ENCODE measurements around the gene HDAC9.

The HDAC9 gene

DNA sequence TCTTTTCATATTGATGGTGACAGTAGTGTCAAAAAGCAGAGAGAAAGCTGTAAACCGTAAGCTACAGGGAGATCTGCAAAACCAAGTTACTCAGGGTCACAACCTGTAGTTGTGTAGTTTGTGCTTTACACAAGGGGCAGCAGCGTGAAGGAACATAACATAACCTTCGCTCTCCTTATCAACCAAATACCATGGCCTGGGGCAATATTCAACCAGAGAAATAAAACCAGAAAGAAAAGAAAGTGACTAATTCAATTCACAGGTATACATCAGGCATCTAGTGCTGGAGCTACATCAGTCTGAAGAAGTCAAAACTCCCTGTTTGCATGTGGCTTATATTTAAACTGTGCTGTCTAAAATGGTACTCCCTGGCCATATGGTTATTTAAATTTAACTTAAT lies 397.6 kb downstream of the HDAC9 start:
- Histone ChIP-seq H4K20me1 (ENCODE audit: insufficient read depth, low read length, poor library complexity, severe bottlenecking) (no peaks in the 10 kb centered on the region), H2AFZ (ENCODE audit: low read length) (no peak overlapping the region), H3K9me3 (ENCODE audit: insufficient read depth, low read depth, low read length) (no peaks in the 10 kb centered on the region), H3K27me3 (ENCODE audit: insufficient read depth, low read length, poor library complexity, severe bottlenecking) (no peaks in the 10 kb centered on the region), H3K36me3 (ENCODE audit: insufficient read depth, low read length) (no peaks in the 10 kb centered on the region), H3K4me2 (ENCODE audit: low read depth, low read length, poor library complexity, severe bottlenecking) (no peak overlapping the region), H3F3A (ENCODE audit: low read depth) (peaks cover 9% of the 10 kb centered on the region; the same call in 1 of the 2 replicates), H3K79me2 (ENCODE audit: insufficient read depth, low read length) (no peaks in the 10 kb centered on the region), H3K4me3 (ENCODE audit: low read length, poor library complexity, severe bottlenecking) (no peak overlapping the region), H3K9ac (ENCODE audit: low read depth, low read length, poor library complexity, severe bottlenecking) (no peak overlapping the region), H3K4me1 (ENCODE audit: insufficient read depth, low read length, poor library complexity, severe bottlenecking) (peaks cover 53% of the 10 kb centered on the region), H3K9me2 (replicated peaks; ENCODE audit: low read depth, low read length) (no peaks in the 10 kb centered on the region)
- TF ChIP-seq, protein P1, sequence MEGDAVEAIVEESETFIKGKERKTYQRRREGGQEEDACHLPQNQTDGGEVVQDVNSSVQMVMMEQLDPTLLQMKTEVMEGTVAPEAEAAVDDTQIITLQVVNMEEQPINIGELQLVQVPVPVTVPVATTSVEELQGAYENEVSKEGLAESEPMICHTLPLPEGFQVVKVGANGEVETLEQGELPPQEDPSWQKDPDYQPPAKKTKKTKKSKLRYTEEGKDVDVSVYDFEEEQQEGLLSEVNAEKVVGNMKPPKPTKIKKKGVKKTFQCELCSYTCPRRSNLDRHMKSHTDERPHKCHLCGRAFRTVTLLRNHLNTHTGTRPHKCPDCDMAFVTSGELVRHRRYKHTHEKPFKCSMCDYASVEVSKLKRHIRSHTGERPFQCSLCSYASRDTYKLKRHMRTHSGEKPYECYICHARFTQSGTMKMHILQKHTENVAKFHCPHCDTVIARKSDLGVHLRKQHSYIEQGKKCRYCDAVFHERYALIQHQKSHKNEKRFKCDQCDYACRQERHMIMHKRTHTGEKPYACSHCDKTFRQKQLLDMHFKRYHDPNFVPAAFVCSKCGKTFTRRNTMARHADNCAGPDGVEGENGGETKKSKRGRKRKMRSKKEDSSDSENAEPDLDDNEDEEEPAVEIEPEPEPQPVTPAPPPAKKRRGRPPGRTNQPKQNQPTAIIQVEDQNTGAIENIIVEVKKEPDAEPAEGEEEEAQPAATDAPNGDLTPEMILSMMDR (conservative IDR thresholded peaks at IDR 0.05; ENCODE audit: low read length): no peak
- TF ChIP-seq EZH2phosphoT487 (IDR thresholded peaks at IDR 0.05; ENCODE audit: borderline replicate concordance): no peak

DNA sequence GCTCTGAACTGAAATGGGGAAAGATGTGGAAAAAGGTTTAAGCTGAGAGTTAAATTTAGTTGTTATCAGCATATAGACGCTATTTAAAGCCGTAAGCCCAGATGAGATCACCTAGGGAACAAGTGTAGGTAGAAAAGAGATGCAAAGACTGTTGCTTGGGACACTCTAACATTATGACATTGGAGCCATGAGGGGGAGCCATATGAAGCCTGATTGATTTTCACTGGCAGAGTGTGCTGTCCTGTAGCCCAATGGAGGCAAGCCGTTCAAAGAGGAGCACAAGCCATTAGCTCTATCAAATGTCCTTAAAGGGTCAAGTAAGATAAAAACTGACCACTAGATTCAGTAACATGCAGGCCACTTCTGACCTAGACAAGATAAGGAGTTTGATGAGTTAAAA lies 398.6 kb downstream of the HDAC9 start:
- H3K4me2 ChIP-seq (ENCODE audit: low read depth, low read length, poor library complexity, severe bottlenecking): no peak overlapping the region
- no peak overlapping the region for H3K4me3 ChIP-seq (ENCODE audit: low read length, poor library complexity, severe bottlenecking)
- H3K36me3 ChIP-seq (ENCODE audit: insufficient read depth, low read length): no peaks in the 10 kb centered on the region
- no peak overlapping the region for H2AFZ ChIP-seq (ENCODE audit: low read length)
- H3K4me1 ChIP-seq (ENCODE audit: insufficient read depth, low read length, poor library complexity, severe bottlenecking): peaks cover 46% of the 10 kb centered on the region
- no peaks in the 10 kb centered on the region for H3K9me2 ChIP-seq (replicated peaks; ENCODE audit: low read depth, low read length)
- H3K9me3 ChIP-seq (ENCODE audit: insufficient read depth, low read depth, low read length): no peaks in the 10 kb centered on the region
- peaks cover 9% of the 10 kb centered on the region; the same call in 1 of the 2 replicates for H3F3A ChIP-seq (ENCODE audit: low read depth)
- no peaks in the 10 kb centered on the region for H4K20me1 ChIP-seq (ENCODE audit: insufficient read depth, low read length, poor library complexity, severe bottlenecking)
- TF ChIP-seq EZH2phosphoT487 (IDR thresholded peaks at IDR 0.05; ENCODE audit: borderline replicate concordance): no peak
- TF ChIP-seq, protein P1 (conservative IDR thresholded peaks at IDR 0.05; ENCODE audit: low read length): 0 out of 2 replicates have a peak, but pooled peaks have one; percentile 18
- H3K9ac ChIP-seq (ENCODE audit: low read depth, low read length, poor library complexity, severe bottlenecking): no peak overlapping the region
- H3K27me3 ChIP-seq (ENCODE audit: insufficient read depth, low read length, poor library complexity, severe bottlenecking): no peaks in the 10 kb centered on the region
- no peaks in the 10 kb centered on the region for H3K79me2 ChIP-seq (ENCODE audit: insufficient read depth, low read length)

DNA sequence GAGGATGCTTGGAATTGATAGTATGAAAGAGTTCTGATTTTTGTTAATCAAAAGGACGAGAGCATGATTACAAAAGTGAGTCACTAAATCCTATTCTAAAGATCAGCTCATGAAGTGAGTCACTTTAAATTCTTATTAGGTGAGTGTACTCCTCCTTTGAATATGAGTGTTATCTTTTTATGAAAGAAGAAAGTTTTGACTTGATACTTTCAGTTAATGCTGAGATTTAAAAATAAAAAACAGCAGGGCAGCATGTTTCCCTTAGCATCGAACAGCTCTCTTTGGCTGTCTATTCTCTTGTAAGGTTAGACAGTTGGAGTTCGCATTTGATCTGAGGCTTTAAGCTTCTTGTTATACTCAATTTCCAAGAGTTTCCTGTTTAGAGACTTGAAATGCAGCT lies 399.9 kb downstream of the HDAC9 start:
- H3K4me2 ChIP-seq (ENCODE audit: low read depth, low read length, poor library complexity, severe bottlenecking): no peak overlapping the region

More for the DNA sequence above, 399.9 kb downstream of the HDAC9 start:
- no peak overlapping the region for H3K4me3 ChIP-seq (ENCODE audit: low read length, poor library complexity, severe bottlenecking)
- TF ChIP-seq, protein P1 (conservative IDR thresholded peaks at IDR 0.05; ENCODE audit: low read length): no peak
- TF ChIP-seq EZH2phosphoT487 (IDR thresholded peaks at IDR 0.05; ENCODE audit: borderline replicate concordance): no peak
- H3F3A ChIP-seq (ENCODE audit: low read depth): peaks cover 2% of the 10 kb centered on the region; the same call in 1 of the 2 replicates
- no peaks in the 10 kb centered on the region for H4K20me1 ChIP-seq (ENCODE audit: insufficient read depth, low read length, poor library complexity, severe bottlenecking)
- no peaks in the 10 kb centered on the region for H3K79me2 ChIP-seq (ENCODE audit: insufficient read depth, low read length)
- H3K4me1 ChIP-seq (ENCODE audit: insufficient read depth, low read length, poor library complexity, severe bottlenecking): peaks cover 34% of the 10 kb centered on the region
- H3K9me2 ChIP-seq (replicated peaks; ENCODE audit: low read depth, low read length): no peaks in the 10 kb centered on the region
- no peaks in the 10 kb centered on the region for H3K27me3 ChIP-seq (ENCODE audit: insufficient read depth, low read length, poor library complexity, severe bottlenecking)
- H3K36me3 ChIP-seq (ENCODE audit: insufficient read depth, low read length): no peaks in the 10 kb centered on the region
- no peak overlapping the region for H3K9ac ChIP-seq (ENCODE audit: low read depth, low read length, poor library complexity, severe bottlenecking)
- peak overlapping the region; percentile 15; the same call in 1 of the 2 replicates for H2AFZ ChIP-seq (ENCODE audit: low read length)
- no peaks in the 10 kb centered on the region for H3K9me3 ChIP-seq (ENCODE audit: insufficient read depth, low read depth, low read length)

Measured in Loucy (cell line).